HG02840 (cell line): ENCODE data around the gene GJA1.
"Not testable (repeated sequence)": the region's sequence is repeated elsewhere in the genome, so short reads cannot be mapped to it uniquely, and the experiment has no call there.

Experiments
- ATAC-seq: cut with Tn5 transposase; IDR thresholded peaks from one replicate; pipeline ENCODE4 v1.9.1; 2021; ENCODE audit warnings: mild to moderate bottlenecking, moderate library complexity, moderate number of reproducible peaks; ENCODE audit not compliant: unreplicated experiment, low FRiP score

GJA1 gene

GRCh38 chr6:121435444-121436069, at the start of gene GJA1:
Gene GJA1, plus strand, starts transcription at chr6:121435646. Its CDS starts 11,202 bp downstream, at chr6:121446848.
- ATAC-seq: no peak

- ATAC-seq: not testable (repeated sequence)
Measured at GRCh38 chr6:121386551-121386950, 48.9 kb upstream of the GJA1 start.

- ATAC-seq: no peak
Measured at GRCh38 chr6:121389419-121389818, 46.0 kb upstream of the GJA1 start.

GRCh38 chr6:121393731-121394505, 41.5 kb upstream of the GJA1 start:
- no peak for ATAC-seq

GRCh38 chr6:121395736-121396135, 39.7 kb upstream of the GJA1 start:
- ATAC-seq: no peak

GRCh38 chr6:121397188-121397587, 38.3 kb upstream of the GJA1 start:
- ATAC-seq: not testable (repeated sequence)

- no peak for ATAC-seq
Measured at GRCh38 chr6:121398127-121398526, 37.3 kb upstream of the GJA1 start.

- ATAC-seq: no peak
Measured at GRCh38 chr6:121399966-121400365, 35.5 kb upstream of the GJA1 start.

GRCh38 chr6:121403964-121404363, 31.5 kb upstream of the GJA1 start:
- ATAC-seq: no peak

- ATAC-seq: no peak
Measured at GRCh38 chr6:121405306-121405705, 30.1 kb upstream of the GJA1 start.

GRCh38 chr6:121408321-121408720, 27.1 kb upstream of the GJA1 start:
- ATAC-seq: no peak

- ATAC-seq: no peak
Measured at GRCh38 chr6:121413879-121414278, 21.6 kb upstream of the GJA1 start.

- ATAC-seq: no peak
Measured at GRCh38 chr6:121418346-121418745, 17.1 kb upstream of the GJA1 start.

GRCh38 chr6:121426686-121427085, 8.8 kb upstream of the GJA1 start:
- no peak for ATAC-seq

- ATAC-seq: no peak
Measured at GRCh38 chr6:121428872-121429756, 6.3 kb upstream of the GJA1 start.

- no peak for ATAC-seq
Measured at GRCh38 chr6:121430514-121431460, 4.7 kb upstream of the GJA1 start.

- ATAC-seq: not testable (repeated sequence)
Measured at GRCh38 chr6:121431776-121432175, 3.7 kb upstream of the GJA1 start.

- ATAC-seq: no peak
Measured at GRCh38 chr6:121434037-121434770, 1.2 kb upstream of the GJA1 start.

- no peak for ATAC-seq
Measured at GRCh38 chr6:121436274-121436857, 920 bp downstream of the GJA1 start.
